HCT116 (cell line): ENCODE results near the gene CTRL. TPM values are rescaled to one million over a fixed set of nuclear protein-coding genes. Genes with fewer than 3 reads are reported as not detected.

Experiments used
- ATAC-seq: fragments of 200-7000 bp; cut with Tn5 transposase; 2 replicates; pipeline ENCODE4 v1.9.1; 2020; ENCODE audit warnings: mild to moderate bottlenecking, moderate library complexity
- BruUV-seq: library from RNA; stranded (reverse); fragments of 400-500 nt; replicated peaks from 2 replicates; lab custom pipeline; 2021; lab: Mats Ljungman, UMichigan
- CTCF ChIA-PET: fragments of 300-600 bp; sonication (Branson Sonifier 250); formaldehyde crosslinking; loops from one replicate; lab custom pipeline; 2021; ENCODE audit warnings: antibody characterized with exemption; lab: Charles Lee
- POLR2A ChIA-PET: fragments of 300-600, 350-600 bp; sonication (Branson Sonifier 250); formaldehyde crosslinking; loops from one replicate; lab custom pipeline; 2021; ENCODE audit warnings: antibody characterized with exemption; lab: Charles Lee
- RAD21 ChIA-PET, 2 experiments: fragments of 300-600 bp; sonication (Branson Sonifier 250); formaldehyde crosslinking; loops; one replicate each; lab custom pipeline; 2023; ENCODE audit warnings: low total read pairs in 2 of 2; ENCODE audit not compliant: uncharacterized antibody in 2 of 2, unreplicated experiment in 2 of 2, low non-redundant PET in 1 of 2; lab: Charles Lee
- DNase-seq: peaks from one replicate; pipeline ENCODE4 v3.0.0-alpha.2; 2010; ENCODE audit warnings: low read depth, low spot score
- H2AFZ ChIP-seq: fragments of 200-600 bp; shearing (Covaris generic), sonication (generic); 2 replicates; pipeline ENCODE4 v1.6.1; 2017; ENCODE audit warnings: low read depth, mixed run types, mixed read lengths, antibody characterized with exemption, low read length; ENCODE audit not compliant: poor library complexity, severe bottlenecking
- H3K27ac ChIP-seq: 2 replicates; pipeline ENCODE4 v1.5.1; 2012; ENCODE audit warnings: low read depth, low read length
- H3K27me3 ChIP-seq: fragments of 200-600 bp; sonication (generic); 2 replicates; pipeline ENCODE4 v1.6.1; 2016; ENCODE audit warnings: mixed run types, low read length, mixed read lengths; ENCODE audit not compliant: insufficient read depth
- H3K36me3 ChIP-seq, 2 experiments: fragments of 200-500 bp in 1 of 2; fragments of 200-600 bp in 1 of 2; sonication (Bioruptor generic) in 1 of 2; sonication (generic) in 1 of 2; 2 replicates each; pipeline versions ENCODE4 v1.5.1 to v1.6.1; 2014 to 2016; ENCODE audit warnings: low read length in 2 of 2, inconsistent platforms in 1 of 2, mixed read lengths in 1 of 2, mixed run types in 1 of 2; ENCODE audit not compliant: insufficient read depth in 2 of 2, control insufficient read depth in 1 of 2
- H3K4me1 ChIP-seq, 2 experiments: fragments of 200-600 bp in 1 of 2; sonication (generic) in 1 of 2; 2 replicates each; pipeline versions ENCODE4 v1.5.1 to v1.6.1; 2012 to 2017; ENCODE audit warnings: low read length in 2 of 2, inconsistent platforms in 1 of 2, mild to moderate bottlenecking in 1 of 2, mixed read lengths in 1 of 2, mixed run types in 1 of 2, moderate library complexity in 1 of 2; ENCODE audit not compliant: insufficient read depth in 2 of 2, control insufficient read depth in 1 of 2
- H3K4me2 ChIP-seq: fragments of 200-600 bp; sonication (generic); 2 replicates; pipeline ENCODE4 v1.6.1; 2017; ENCODE audit warnings: mixed run types, low read length, mixed read lengths
- H3K4me3 ChIP-seq, 2 experiments: fragments of 200-600 bp in 1 of 2; sonication (generic) in 1 of 2; replicated peaks in 1 of 2; 2 replicates each; pipeline ENCODE4 v1.5.1; 2011 to 2016; ENCODE audit warnings: low read length in 2 of 2, control low read depth in 1 of 2, low read depth in 1 of 2, mild to moderate bottlenecking in 1 of 2, mixed read lengths in 1 of 2, mixed run types in 1 of 2
- H3K79me2 ChIP-seq: fragments of 200-600 bp; sonication (generic); 2 replicates; pipeline ENCODE4 v1.6.1; 2017; ENCODE audit warnings: mild to moderate bottlenecking, mixed run types, low read length, moderate library complexity, mixed read lengths; ENCODE audit not compliant: insufficient read depth
- H3K9ac ChIP-seq: fragments of 200-600 bp; sonication (generic); 2 replicates; pipeline ENCODE4 v1.6.1; 2016; ENCODE audit warnings: low read length, mixed read lengths
- H3K9me2 ChIP-seq: fragments of 200-600 bp; sonication (generic), shearing (Covaris generic); 2 replicates; pipeline ENCODE4 v1.6.1; 2017; ENCODE audit warnings: mixed run types, mild to moderate bottlenecking, moderate library complexity; ENCODE audit not compliant: insufficient read depth
- H3K9me3 ChIP-seq, 2 experiments: fragments of 200-500 bp in 1 of 2; fragments of 200-600 bp in 1 of 2; sonication (Bioruptor generic) in 1 of 2; sonication (generic) in 1 of 2; 2 replicates each; pipeline ENCODE4 v1.6.1; 2014 to 2017; ENCODE audit warnings: low read length in 2 of 2, mixed read lengths in 2 of 2, inconsistent platforms in 1 of 2, low read depth in 1 of 2, mild to moderate bottlenecking in 1 of 2, mixed run types in 1 of 2, moderate library complexity in 1 of 2; ENCODE audit not compliant: control insufficient read depth in 1 of 2, insufficient read depth in 1 of 2
- H4K20me1 ChIP-seq: fragments of 200-600 bp; sonication (generic), shearing (Covaris generic); 2 replicates; pipeline ENCODE4 v1.6.1; 2017; ENCODE audit warnings: mixed run types, mild to moderate bottlenecking, moderate library complexity; ENCODE audit not compliant: insufficient read depth
- CBX3 ChIP-seq: IDR thresholded peaks from 2 replicates; pipeline ENCODE4 v1.6.1; 2012; ENCODE audit warnings: low read depth
- CTCF ChIP-seq, 3 experiments: fragments of 200-600 bp in 1 of 3; sonication (generic) in 1 of 3; IDR thresholded peaks in 2 of 3; conservative IDR thresholded peaks in 1 of 3; 2 replicates each; pipeline ENCODE4 v1.5.1; 2012 to 2017; ENCODE audit warnings: low read depth in 2 of 3, low read length in 2 of 3, antibody characterized with exemption in 1 of 3, borderline replicate concordance in 1 of 3, control low read depth in 1 of 3, mild to moderate bottlenecking in 1 of 3, mixed read lengths in 1 of 3, mixed run types in 1 of 3, moderate library complexity in 1 of 3; ENCODE audit not compliant: insufficient read depth in 1 of 3
- EGR1 ChIP-seq: IDR thresholded peaks from 2 replicates; pipeline ENCODE4 v1.6.1; 2012; ENCODE audit warnings: low read depth
- EZH2 ChIP-seq: fragments of 200-600 bp; sonication (generic); IDR thresholded peaks from 2 replicates; pipeline ENCODE4 v1.6.1; 2017; ENCODE audit warnings: antibody characterized with exemption, mixed run types
- EZH2phosphoT487 ChIP-seq: fragments of 200-600 bp; IDR thresholded peaks from 2 replicates; pipeline ENCODE4 v1.6.1; 2018; ENCODE audit warnings: antibody characterized with exemption, borderline replicate concordance
- FOSL1 ChIP-seq: IDR thresholded peaks from 2 replicates; pipeline ENCODE4 v1.6.1; 2012; ENCODE audit warnings: low read depth
- RAD21 ChIP-seq: IDR thresholded peaks from 2 replicates; pipeline ENCODE4 v1.6.1; 2012; ENCODE audit warnings: low read depth, mild to moderate bottlenecking
- REST ChIP-seq: IDR thresholded peaks from 2 replicates; pipeline ENCODE4 v1.6.1; 2012; ENCODE audit warnings: low read depth
- SIN3A ChIP-seq: IDR thresholded peaks from 2 replicates; pipeline ENCODE4 v1.6.1; 2012; ENCODE audit warnings: low read depth
- SP1 ChIP-seq: IDR thresholded peaks from 2 replicates; pipeline ENCODE4 v1.6.1; 2012; ENCODE audit warnings: low read depth
- SRF ChIP-seq: IDR thresholded peaks from 2 replicates; pipeline ENCODE4 v1.6.1; 2012; ENCODE audit warnings: low read depth
- YY1 ChIP-seq: IDR thresholded peaks from 2 replicates; pipeline ENCODE4 v1.6.1; 2011; ENCODE audit warnings: low read length, low read depth, moderate library complexity, mild to moderate bottlenecking; ENCODE audit not compliant: insufficient replicate concordance; ENCODE audit errors: extremely low read depth
- ZBTB33 ChIP-seq: IDR thresholded peaks from 2 replicates; pipeline ENCODE4 v1.6.1; 2011; ENCODE audit warnings: mild to moderate bottlenecking, low read length, moderate library complexity; ENCODE audit not compliant: insufficient replicate concordance; ENCODE audit errors: extremely low read depth
- ZFX ChIP-seq: fragments of 450-650 bp; IDR thresholded peaks from 2 replicates; pipeline ENCODE4 v1.6.1; 2017
- intact Hi-C: fragments of 100-400 bp; cut with micrococcal nuclease; formaldehyde crosslinking; loops from 2 replicates; pipeline ENCODE4 v1.10.0; 2022
- total RNA-seq: library from RNA; stranded (reverse); gene quantifications from one replicate; pipeline ENCODE4 v1.2.1, GENCODE V29; 2021; ENCODE audit not compliant: unreplicated experiment

The CTRL gene
- total RNA-seq, 1 experiment from 2014 or later, result 3.4 TPM

GRCh38 chr16:67901734-67902133 lies 29.9 kb downstream of the CTRL start:
- H3K9me2 ChIP-seq, result no peaks in the 10 kb centered on the region
- CTCF ChIA-PET, result no interaction called here
- no peak overlapping the region for H3K4me2 ChIP-seq
- no peaks in the 10 kb centered on the region for H3K9me3 ChIP-seq
- no peak overlapping the region for H3K27ac ChIP-seq
- no peaks in the 10 kb centered on the region for H3K4me1 ChIP-seq
- no peak overlapping the region for H3K9ac ChIP-seq
- no peak for ATAC-seq
- no peak for TF ChIP-seq CBX3
- TF ChIP-seq, all 23 proteins: peak for 0
- intact Hi-C loops, result no loop called here
- RAD21 ChIA-PET, result no interaction called here
- POLR2A ChIA-PET, result no interaction called here
- Histone ChIP-seq H3K36me3 (no peaks in the 10 kb centered on the region; a peak in 1 of 4 replicates), H4K20me1 (no peaks in the 10 kb centered on the region), H3K4me3 (no peak overlapping the region), H3K27me3 (no peaks in the 10 kb centered on the region), H3K79me2 (peaks cover 15% of the 10 kb centered on the region), H2AFZ (no peak overlapping the region)
- DNase-seq, result no peak
- no TSS peak for BruUV-seq

GRCh38 chr16:67897231-67897630 lies 34.4 kb downstream of the CTRL start:
- Histone ChIP-seq H2AFZ (no peak overlapping the region), H3K36me3 (no peaks in the 10 kb centered on the region), H3K9me3 (no peaks in the 10 kb centered on the region), H4K20me1 (no peaks in the 10 kb centered on the region), H3K27me3 (no peaks in the 10 kb centered on the region), H3K9ac (no peak overlapping the region), H3K79me2 (peaks cover 48% of the 10 kb centered on the region), H3K4me3 (no peak overlapping the region), H3K4me1 (peaks cover 13% of the 10 kb centered on the region in 2 experiments), H3K27ac (no peak overlapping the region), H3K9me2 (no peaks in the 10 kb centered on the region), H3K4me2 (no peak overlapping the region)
- no peak for DNase-seq
- POLR2A ChIA-PET, result no interaction called here
- ATAC-seq, result no peak
- CTCF ChIA-PET, result no interaction called here
- RAD21 ChIA-PET, result no interaction called here
- intact Hi-C loops, result no loop called here
- BruUV-seq, result no TSS peak
- no peak for TF ChIP-seq RAD21
- no peak for TF ChIP-seq ZBTB33
- TF ChIP-seq YY1, result no peak
- no peak for TF ChIP-seq CTCF (IDR thresholded peaks at IDR 0.05 in 2 of 3, conservative IDR thresholded peaks at IDR 0.05 in 1 of 3; ENCODE audit: borderline replicate concordance in 1 of 3, insufficient read depth in 1 of 3, low read depth in 2 of 3, low read length in 2 of 3)
- no peak for TF ChIP-seq EZH2
- TF ChIP-seq REST, result no peak
- no peak for TF ChIP-seq SRF
- TF ChIP-seq EGR1, result no peak
- TF ChIP-seq SP1, result no peak
- TF ChIP-seq SIN3A, result no peak
- no peak for TF ChIP-seq ZFX
- TF ChIP-seq FOSL1, result no peak
- TF ChIP-seq EZH2phosphoT487, result no peak
